Measurements from ENCODE around the gene ZBTB1. TPM values are rescaled to one million over a fixed set of nuclear protein-coding genes. Genes with fewer than 3 reads are reported as not detected.

ZBTB1 gene
- total and polyA plus RNA-seq, 10 of the 15 experiments (the other 5 are each of a cell fraction or from before 2014, with no cell fraction given), result 12.3 to 127 (median 40.0) TPM

GRCh38 chr14:64544607-64545312 lies 40.2 kb downstream of the ZBTB1 start (continued):
- TF ChIP-seq YBX1 (IDR thresholded peaks at IDR 0.05), result no peak

- in situ Hi-C loops (cut with MboI) (no loop called here), intact Hi-C loops (cut with micrococcal nuclease; ENCODE audit: unreplicated experiment) (no loop called here)
- no peak overlapping the region for H3K4me3 ChIP-seq
- no peaks in the 10 kb centered on the region for H3K9me3 ChIP-seq (replicated peaks; ENCODE audit: control insufficient read depth, insufficient read depth, low read length)
- ATAC-seq (no peak), FAIRE-seq (no peak), DNase-seq (ENCODE audit: low read depth, low spot score) (no peak)
- TF ChIP-seq ZBED1 (IDR thresholded peaks at IDR 0.05; ENCODE audit: borderline replicate concordance), result no peak
- POLR2A ChIA-PET, result no interaction called here
- H2AFZ ChIP-seq (ENCODE audit: control insufficient read depth, low read depth, low read length), result no peak overlapping the region
- WGBS (ENCODE audit: insufficient coverage, insufficient replicate concordance, low lambda C conversion rate, missing lambda C conversion rate), result 64% methylated on average over 1 of the region's 1 CpG
- SMC1A ChIA-PET (ENCODE audit: uncharacterized antibody, unreplicated experiment), result no interaction called here
- H3K79me2 ChIP-seq (ENCODE audit: control insufficient read depth, insufficient read depth, low read length), result no peaks in the 10 kb centered on the region
- RAD21 ChIA-PET (ENCODE audit: unreplicated experiment), result no interaction called here
- H3K9ac ChIP-seq (ENCODE audit: control insufficient read depth, insufficient read depth, low read length), result no peak overlapping the region
- H3K36me3 ChIP-seq (ENCODE audit: control insufficient read depth in 2 of 2, insufficient read depth in 2 of 2, low read length in 1 of 2), result no peaks in the 10 kb centered on the region
- no peak overlapping the region for H3K27ac ChIP-seq (ENCODE audit: control insufficient read depth, insufficient read depth)
- BruUV-seq (replicated peaks), result no TSS peak
- peaks cover 3 to 11% of the 10 kb centered on the region in 2 experiments for H3K27me3 ChIP-seq (replicated peaks in 1 of 2; ENCODE audit: control insufficient read depth in 2 of 2, insufficient read depth in 2 of 2, low read length in 1 of 2)
- H4K20me1 ChIP-seq (ENCODE audit: control insufficient read depth, insufficient read depth), result no peaks in the 10 kb centered on the region
- H3K4me1 ChIP-seq (ENCODE audit: control insufficient read depth, insufficient read depth, low read length), result no peaks in the 10 kb centered on the region
- CTCF ChIA-PET, result no interaction called here
- H3K4me2 ChIP-seq (ENCODE audit: control insufficient read depth, insufficient read depth), result no peak overlapping the region
Observed at GRCh38 chr14:64549016-64549415, 44.4 kb downstream of the ZBTB1 start.

GRCh38 chr14:64549791-64550620 lies 45.4 kb downstream of the ZBTB1 start, which contains the start of gene PPP1R36:
Gene PPP1R36 (plus strand): TSS chr14:64549961. CDS start chr14:64549998, 37 bp downstream.
- FAIRE-seq (no peak), DNase-seq (ENCODE audit: low read depth, low spot score) (no peak), ATAC-seq (peak; percentile 89)
- BruUV-seq (replicated peaks), result no TSS peak
- ChIA-PET CTCF (interaction anchor here (0.7 to 1.5 kb wide), 2 partner anchors 12 to 1119 kb away, joined by 3 read pairs; no protein-coding TSS in a partner anchor), POLR2A (interaction anchor here (0.6 kb wide), 1 partner anchor 1797 kb away, joined by 3 read pairs; no protein-coding TSS in a partner anchor), SMC1A (ENCODE audit: uncharacterized antibody, unreplicated experiment) (interaction anchor here (0.7 kb wide), 1 partner anchor 149 kb away, joined by 3 read pairs; no protein-coding TSS in a partner anchor), RAD21 (ENCODE audit: unreplicated experiment) (no interaction called here)
- no peak within 1 kb of the TSS for H3K27ac ChIP-seq (ENCODE audit: control insufficient read depth, insufficient read depth)
- no peaks in the 10 kb centered on the region for H3K79me2 ChIP-seq (ENCODE audit: control insufficient read depth, insufficient read depth, low read length)
- intact Hi-C loops (cut with micrococcal nuclease; ENCODE audit: unreplicated experiment) (no loop called here), in situ Hi-C loops (cut with MboI) (no loop called here)
- H3K9me3 ChIP-seq (replicated peaks; ENCODE audit: control insufficient read depth, insufficient read depth, low read length), result no peaks in the 10 kb centered on the region
- no peaks in the 10 kb centered on the region for H3K36me3 ChIP-seq (ENCODE audit: control insufficient read depth in 2 of 2, insufficient read depth in 2 of 2, low read length in 1 of 2)
- no peaks in the 10 kb centered on the region for H4K20me1 ChIP-seq (ENCODE audit: control insufficient read depth, insufficient read depth)
- H3K4me3 ChIP-seq, result no peak within 1 kb of the TSS
- peak within 1 kb of the TSS; percentile 61; the same call in 1 of the 2 replicates for H3K4me2 ChIP-seq (ENCODE audit: control insufficient read depth, insufficient read depth)
- peaks cover 3 to 14% of the 10 kb centered on the region in 2 experiments for H3K27me3 ChIP-seq (replicated peaks in 1 of 2; ENCODE audit: control insufficient read depth in 2 of 2, insufficient read depth in 2 of 2, low read length in 1 of 2)
- H3K4me1 ChIP-seq (ENCODE audit: control insufficient read depth, insufficient read depth, low read length), result no peaks in the 10 kb centered on the region
- no peak within 1 kb of the TSS for H3K9ac ChIP-seq (ENCODE audit: control insufficient read depth, insufficient read depth, low read length)
- 9% methylated on average over 46 of the region's 54 CpGs for WGBS (ENCODE audit: insufficient coverage, insufficient replicate concordance, low lambda C conversion rate, missing lambda C conversion rate)
- peak within 1 kb of the TSS; percentile 46 for H2AFZ ChIP-seq (ENCODE audit: control insufficient read depth, low read depth, low read length)
- TF ChIP-seq E4F1 (IDR thresholded peaks at IDR 0.05; ENCODE audit: borderline replicate concordance, partially characterized antibody) (no peak), POLR2AphosphoS5 (IDR thresholded peaks at IDR 0.05; ENCODE audit: low read length) (no peak), SREBF2 (IDR thresholded peaks at IDR 0.05; ENCODE audit: low read length) (no peak), ZBTB4 (CRISPR knock-in tag; IDR thresholded peaks at IDR 0.05) (no peak), SIX5 (IDR thresholded peaks at IDR 0.05; ENCODE audit: low read depth, low read length, severe bottlenecking) (no peak), RFX5 (IDR thresholded peaks at IDR 0.05; ENCODE audit: low read depth, low read length) (no peak)

Data from GM12878 (cell line).